Mesodermal cell (in vitro differentiated cells): ENCODE measurements around the gene GDI1. TPM values are rescaled to one million over a fixed set of nuclear protein-coding genes. Genes with fewer than 3 reads are reported as not detected.
"Not testable (repeated sequence)": the region's sequence is repeated elsewhere in the genome, so short reads cannot be mapped to it uniquely, and the experiment has no call there.

Source experiments
- H3K27ac ChIP-seq: 2 replicates; pipeline ENCODE4 v1.7.0; 2013; ENCODE audit warnings: mild to moderate bottlenecking, low read depth, low read length, moderate library complexity; ENCODE audit not compliant: severe bottlenecking
- H3K36me3 ChIP-seq: 2 replicates; pipeline ENCODE4 v1.7.1; 2013; ENCODE audit warnings: mild to moderate bottlenecking, low read length, moderate library complexity; ENCODE audit not compliant: control insufficient read depth, insufficient read depth
- H3K4me1 ChIP-seq: one replicate; pipeline ENCODE4 v1.7.1; 2013; ENCODE audit warnings: mild to moderate bottlenecking, low read length; ENCODE audit not compliant: insufficient read depth, control insufficient read depth, poor library complexity, severe bottlenecking
- H3K4me3 ChIP-seq: 2 replicates; pipeline ENCODE4 v1.7.0; 2013; ENCODE audit warnings: low read length, control low read depth, mild to moderate bottlenecking; ENCODE audit not compliant: insufficient read depth, poor library complexity, severe bottlenecking; ENCODE audit errors: extremely low read depth
- H3K9me3 ChIP-seq: 2 replicates; pipeline ENCODE4 v1.7.1; 2013; ENCODE audit warnings: mild to moderate bottlenecking, low read length, moderate library complexity; ENCODE audit not compliant: control insufficient read depth
- WGBS, 2 experiments: methylation state at CpG; one replicate each; pipeline ENCODE4 v1.1.5; 2013; ENCODE audit warnings: missing lambda C conversion rate in 2 of 2; ENCODE audit not compliant: insufficient coverage in 2 of 2; 5-methylcytosine and 5-hydroxymethylcytosine counted together
- polyA plus RNA-seq, 2 experiments: library from polyadenylated mRNA; stranded (reverse); fragments of 50-300 nt; gene quantifications; one replicate each; pipeline ENCODE4 v1.2.3, GENCODE V29; 2013

The GDI1 gene
- polyA plus RNA-seq (2013, experiment 1 of 2), result 185 TPM
- 155 TPM for polyA plus RNA-seq (2013, experiment 2 of 2)

GRCh38 chrX:154436983-154437752 is at the start of gene GDI1:
Gene GDI1 (plus strand): TSS chrX:154437154. CDS start chrX:154437255, 101 bp downstream.
- Histone ChIP-seq H3K27ac (peak within 1 kb of the TSS; percentile 57), H3K9me3 (no peaks in the 10 kb centered on the region), H3K4me1 (peaks cover 7% of the 10 kb centered on the region), H3K4me3 (peak within 1 kb of the TSS; percentile 50), H3K36me3 (peaks cover 57% of the 10 kb centered on the region)
- 0% methylated on average over 16 to 20 of the region's 93 CpGs for WGBS, 2 experiments

DNA sequence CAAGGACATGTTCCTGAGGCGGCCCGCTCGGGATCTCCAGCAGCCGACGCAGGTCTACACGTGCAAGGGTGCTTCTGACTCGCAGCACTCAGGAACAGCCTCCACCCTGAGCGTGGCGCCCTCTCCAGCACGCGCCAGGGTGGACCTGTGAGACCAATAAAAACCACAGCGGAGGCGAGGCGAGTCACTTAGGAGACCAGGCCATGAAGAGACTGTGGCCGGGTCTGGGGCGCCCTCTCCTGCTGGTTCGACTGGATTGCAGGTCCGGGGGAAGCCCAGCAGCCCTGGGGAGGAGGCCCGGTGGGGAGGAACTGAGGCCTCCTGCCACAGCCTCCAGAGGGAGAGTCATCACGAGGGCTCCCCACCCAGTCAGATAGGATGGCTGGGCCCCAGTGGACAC is 48.9 kb upstream of the GDI1 start:
- not testable (repeated sequence) for H3K4me3 ChIP-seq, H3K36me3 ChIP-seq, H3K27ac ChIP-seq, H3K9me3 ChIP-seq, H3K4me1 ChIP-seq
- no CpG with 5 or more reads among the region's 20 CpGs for WGBS, 2 experiments

- not testable (repeated sequence) for H3K4me3 ChIP-seq, H3K4me1 ChIP-seq, H3K9me3 ChIP-seq, H3K36me3 ChIP-seq, H3K27ac ChIP-seq
- no CpG with 5 or more reads among the region's 16 CpGs for WGBS, 2 experiments
These were observed 48.3 kb upstream of the GDI1 start for GRCh38 chrX:154388649-154389048.

- H3K36me3 ChIP-seq, H3K4me1 ChIP-seq, H3K9me3 ChIP-seq, H3K27ac ChIP-seq, H3K4me3 ChIP-seq: not testable (repeated sequence)
- WGBS, 2 experiments, result no CpG with 5 or more reads among the region's 121 CpGs
These were observed 46.9 kb upstream of the GDI1 start for GRCh38 chrX:154389812-154390747.

DNA sequence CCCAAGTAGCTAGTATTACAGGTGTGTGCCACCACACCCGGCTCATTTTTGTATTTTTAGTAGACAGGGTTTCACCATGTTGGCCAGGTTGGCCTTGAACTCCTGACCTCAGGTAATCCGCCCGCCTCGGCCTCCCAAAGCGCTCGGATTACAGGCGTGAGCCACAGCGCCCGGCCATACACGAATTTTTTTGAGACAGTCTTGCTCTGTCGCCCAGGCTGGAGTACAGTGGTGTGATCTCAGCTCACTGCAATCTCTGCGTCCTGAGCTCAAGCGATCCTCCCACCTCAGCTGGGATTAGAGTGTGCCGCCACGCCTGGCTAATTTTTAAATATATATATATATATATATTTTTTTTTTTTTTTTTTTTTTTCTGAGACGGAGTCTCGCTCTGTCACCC is 40.6 kb upstream of the GDI1 start:
- WGBS, 2 experiments, result 98 to 100% methylated on average over 6 to 9 of the region's 17 CpGs
- not testable (repeated sequence) for H3K27ac ChIP-seq, H3K4me3 ChIP-seq

GRCh38 chrX:154396973-154397887 is 39.7 kb upstream of the GDI1 start:
- 3 to 14% methylated on average over 20 to 24 of the region's 53 CpGs for WGBS, 2 experiments
- H3K4me1 ChIP-seq, result no peaks in the 10 kb centered on the region
- peak overlapping the region; percentile 98 for H3K27ac ChIP-seq
- H3K9me3 ChIP-seq, result no peaks in the 10 kb centered on the region
- peaks cover 18% of the 10 kb centered on the region for H3K36me3 ChIP-seq
- peak overlapping the region; percentile 65 for H3K4me3 ChIP-seq

More for the DNA sequence above, 40.6 kb upstream of the GDI1 start:
- peaks cover 18% of the 10 kb centered on the region for H3K36me3 ChIP-seq
- H3K4me1 ChIP-seq, H3K9me3 ChIP-seq: not testable (repeated sequence)

- H3K9me3 ChIP-seq, result no peaks in the 10 kb centered on the region
- peak within 1 kb of the TSS; percentile 98 for H3K27ac ChIP-seq
- no peaks in the 10 kb centered on the region for H3K4me1 ChIP-seq
- H3K4me3 ChIP-seq, result peak within 1 kb of the TSS; percentile 65
- WGBS, 2 experiments, result 0% methylated on average over 23 to 43 of the region's 69 CpGs
- peaks cover 18% of the 10 kb centered on the region for H3K36me3 ChIP-seq
These were observed 38.9 kb upstream of the GDI1 start, which contains the start of gene RPL10 for GRCh38 chrX:154397888-154398667. Gene RPL10 (plus strand): TSS chrX:154398377. CDS start chrX:154398520, 143 bp downstream.

- H3K9me3 ChIP-seq, result no peaks in the 10 kb centered on the region
- H3K36me3 ChIP-seq, result peaks cover 18% of the 10 kb centered on the region
- H3K27ac ChIP-seq, result peak overlapping the region; percentile 98
- WGBS, 2 experiments, result 0 to 1% methylated on average over 10 to 29 of the region's 49 CpGs
- no peaks in the 10 kb centered on the region for H3K4me1 ChIP-seq
- peak overlapping the region; percentile 65 for H3K4me3 ChIP-seq
These were observed 38.1 kb upstream of the GDI1 start for GRCh38 chrX:154398668-154399526.
